ENCODE measurements around the gene ARID1B. TPM values are rescaled to one million over a fixed set of nuclear protein-coding genes. Genes with fewer than 3 reads are reported as not detected.

Gene ARID1B
- 8.3 and 18.2 TPM in 2 replicates for total RNA-seq (2014; rRNA removed; shearing (Covaris generic))

DNA sequence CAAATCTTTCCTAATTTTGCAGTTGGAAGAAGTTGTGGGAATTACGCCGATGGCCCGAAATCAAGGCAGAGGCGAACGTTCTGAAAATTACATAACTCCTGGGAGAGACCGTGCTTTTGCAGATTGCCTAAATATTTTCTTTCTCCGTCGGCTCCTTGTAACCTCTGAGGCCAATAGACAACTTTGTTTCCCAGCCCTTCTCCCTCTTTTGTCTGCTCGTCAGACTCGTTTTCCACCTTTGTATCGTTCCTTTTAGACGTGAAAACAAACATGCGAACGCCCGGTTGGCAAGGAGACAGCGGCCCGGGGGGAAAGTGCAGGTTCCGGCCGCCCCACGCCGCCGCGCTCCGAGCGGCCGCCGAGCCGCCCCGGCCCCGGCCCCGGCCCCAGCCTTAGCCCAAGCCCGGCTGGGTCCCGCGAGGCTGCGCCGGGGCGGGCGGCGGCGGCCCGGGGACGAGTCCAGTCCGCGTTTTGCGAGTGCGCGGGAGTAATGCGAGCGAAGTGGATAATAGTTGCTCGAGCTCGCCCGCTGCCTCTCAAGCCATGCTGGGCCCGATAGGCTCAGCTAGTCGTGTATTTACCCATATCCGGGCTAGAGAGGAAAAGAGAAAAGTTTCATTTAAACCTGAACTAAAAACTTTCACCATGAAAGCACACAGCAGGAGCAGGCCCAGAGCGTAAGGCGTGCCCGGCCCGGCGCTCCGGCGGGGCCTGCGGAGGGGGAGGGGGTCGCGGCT lies at the start of gene ARID1B:
ARID1B (plus strand) TSS at position 539 of the 737 bp plus-strand sequence. CDS start 303 bp downstream, outside the sequence.
- peak; percentile 84 for DNase-seq (ENCODE audit: low read depth)

DNA sequence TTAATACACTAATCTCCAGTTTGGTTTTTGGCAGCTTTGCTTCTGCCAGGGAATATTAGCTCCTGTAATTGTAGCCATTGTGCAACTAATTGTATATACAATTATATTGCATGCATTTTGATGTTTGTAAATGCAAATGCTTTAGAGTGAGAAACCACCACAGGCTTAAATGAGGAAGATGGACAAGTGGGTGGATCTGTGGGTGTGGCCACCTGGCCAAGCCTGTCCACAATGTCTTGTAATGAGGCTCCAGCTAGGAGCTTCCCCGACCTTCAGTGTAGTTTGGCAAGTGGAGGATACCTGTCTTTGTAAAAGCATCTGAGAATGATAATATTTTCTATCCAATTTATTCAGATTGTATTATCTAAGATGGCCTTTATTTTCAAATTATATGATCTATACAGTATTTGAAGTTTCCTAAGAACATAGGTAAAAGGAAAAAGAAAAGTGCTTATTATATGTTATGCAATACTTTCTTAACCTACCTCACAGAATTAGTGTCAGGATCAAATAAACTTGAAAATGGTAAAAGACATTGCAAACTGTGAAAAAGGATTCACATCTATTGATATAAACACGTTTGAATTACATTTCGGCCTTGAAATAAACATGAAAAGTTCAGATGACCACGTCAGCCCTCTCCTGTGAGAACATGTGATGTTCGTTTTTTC lies 49.3 kb upstream of the ARID1B start:
- DNase-seq (ENCODE audit: low read depth): no peak

- peak; percentile 89 for DNase-seq (ENCODE audit: low read depth)
These were observed 47.9 kb upstream of the ARID1B start for GRCh38 chr6:156729248-156729647.

DNA sequence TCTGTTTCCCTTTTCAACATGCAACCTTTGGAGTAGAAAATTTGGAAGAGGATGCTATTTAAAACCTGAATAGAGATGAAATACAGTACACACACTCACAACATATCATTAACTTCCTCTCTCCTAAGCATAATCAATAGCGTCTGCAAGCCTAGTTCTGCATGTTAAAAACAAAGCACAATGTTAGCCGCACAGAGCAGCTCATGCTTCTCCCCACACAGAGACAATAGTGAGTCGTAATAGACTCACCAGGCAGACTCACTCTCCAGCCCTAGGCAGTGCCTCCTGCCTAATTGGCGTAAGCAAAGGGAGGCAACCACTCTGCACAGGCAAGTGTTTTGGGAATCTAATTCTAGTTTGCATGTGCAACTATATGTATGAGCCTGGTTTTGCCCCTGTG lies 45.8 kb upstream of the ARID1B start:
- peak; percentile 61 for DNase-seq (ENCODE audit: low read depth)

GRCh38 chr6:156735751-156736150 lies 41.4 kb upstream of the ARID1B start:
- DNase-seq (ENCODE audit: low read depth): no peak

- DNase-seq (ENCODE audit: low read depth): no peak
These were observed 36.6 kb upstream of the ARID1B start for GRCh38 chr6:156740604-156741003.

DNA sequence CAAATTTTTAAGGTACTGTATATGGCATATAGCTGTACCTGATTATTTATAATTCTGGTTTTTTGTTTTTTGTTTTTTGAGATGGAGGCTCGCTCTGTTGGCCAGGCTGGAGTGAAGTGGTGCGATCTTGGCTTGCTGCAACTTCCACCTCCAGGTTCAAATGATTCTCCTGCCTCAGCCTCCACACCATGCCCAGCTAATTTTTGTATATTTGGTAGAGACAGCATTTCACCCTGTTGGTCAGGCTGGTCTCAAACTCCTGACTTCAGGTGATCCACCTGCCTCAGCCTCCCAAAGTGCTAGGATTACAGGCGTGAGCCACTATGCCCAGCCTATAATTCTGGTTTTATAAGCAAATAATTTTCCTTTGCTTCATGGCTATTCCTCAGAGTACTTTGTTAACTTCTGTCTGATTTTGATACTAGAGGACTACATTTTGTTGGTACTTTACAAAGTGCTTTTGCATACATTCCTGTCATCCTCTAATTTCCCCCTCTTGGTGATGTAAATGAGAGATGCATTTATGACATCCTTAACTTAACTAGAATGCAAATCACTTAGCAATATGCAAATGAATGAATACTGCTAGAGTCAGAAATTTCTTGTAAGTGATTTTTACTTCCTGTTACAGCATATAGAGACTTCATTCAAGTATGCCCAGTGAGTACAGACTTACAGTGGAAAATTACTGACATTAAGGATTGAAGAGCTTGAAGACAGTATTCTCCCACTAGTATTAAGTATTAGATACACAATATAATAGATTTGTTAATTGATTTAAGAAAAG lies 35.7 kb upstream of the ARID1B start:
- no peak for DNase-seq (ENCODE audit: low read depth)

GRCh38 chr6:156747715-156748114 lies 29.5 kb upstream of the ARID1B start:
- DNase-seq (ENCODE audit: low read depth): no peak

DNA sequence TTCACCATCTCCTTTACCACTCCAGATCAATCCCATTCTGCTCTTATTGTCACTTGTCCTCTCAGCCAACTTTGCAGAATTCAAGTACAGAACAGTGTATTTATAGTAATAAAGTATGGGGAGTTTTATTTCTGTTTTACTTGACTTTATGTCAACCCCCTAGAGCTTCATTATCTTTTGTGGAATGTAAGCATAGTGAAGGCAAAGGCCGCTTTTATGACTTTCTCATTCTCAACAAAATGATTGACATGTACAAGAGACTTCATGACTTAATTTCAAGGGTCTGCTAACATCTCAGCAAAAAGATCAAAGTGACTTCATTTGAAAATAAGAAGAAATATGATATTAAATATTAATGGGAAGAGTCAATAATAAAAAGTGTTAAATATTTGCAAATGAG lies 28.7 kb upstream of the ARID1B start:
- no peak for DNase-seq (ENCODE audit: low read depth)

- no peak for DNase-seq (ENCODE audit: low read depth)
These were observed 24.4 kb upstream of the ARID1B start for GRCh38 chr6:156752666-156753301.

GRCh38 chr6:156756630-156757610 lies 20.3 kb upstream of the ARID1B start:
- DNase-seq (ENCODE audit: low read depth): no peak

- no peak for DNase-seq (ENCODE audit: low read depth)
These were observed 19.3 kb upstream of the ARID1B start for GRCh38 chr6:156757849-156758248.

DNA sequence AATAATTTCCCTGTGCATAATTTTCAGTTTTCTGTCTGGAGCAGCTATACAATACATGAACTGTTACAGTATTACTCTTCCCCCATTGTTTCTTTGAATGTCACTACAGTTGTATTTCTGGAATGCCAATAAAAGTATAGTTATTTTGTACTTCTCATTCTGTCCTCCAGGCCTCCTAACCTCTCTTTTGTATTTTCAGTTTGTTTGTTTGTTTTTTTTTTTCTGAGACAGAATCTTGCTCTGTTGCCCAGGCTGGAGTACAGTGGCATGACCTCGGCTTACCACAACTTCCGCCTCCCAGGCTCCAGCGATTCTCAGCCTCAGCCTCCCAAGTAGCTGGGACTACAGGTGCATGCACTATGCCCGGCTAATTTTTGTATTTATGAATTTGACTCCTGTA lies 16.8 kb upstream of the ARID1B start:
- peak; percentile 70 for DNase-seq (ENCODE audit: low read depth)

- DNase-seq (ENCODE audit: low read depth): no peak
These were observed 14.6 kb upstream of the ARID1B start for GRCh38 chr6:156762547-156762946.

DNA sequence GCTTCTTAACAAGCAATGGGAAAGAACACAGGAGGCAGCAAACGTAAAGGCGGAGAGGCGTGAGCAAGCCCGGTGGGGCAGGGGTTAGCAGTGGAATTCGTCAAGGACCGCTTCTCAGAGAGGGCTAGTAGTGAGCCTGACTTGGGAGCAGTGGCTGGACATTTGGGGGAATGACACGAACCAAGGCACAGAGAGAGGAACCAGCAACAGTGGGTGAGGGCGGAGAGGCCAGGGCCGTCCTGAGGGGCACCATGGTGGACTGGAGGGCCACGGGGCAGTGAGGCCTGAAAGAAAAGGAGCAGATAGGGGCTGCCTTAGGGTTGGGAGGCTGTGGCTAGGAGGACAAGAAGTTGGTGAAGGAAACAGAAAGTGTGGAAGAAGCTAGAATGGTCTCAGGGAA lies 12.1 kb upstream of the ARID1B start:
- DNase-seq (ENCODE audit: low read depth): no peak

DNA sequence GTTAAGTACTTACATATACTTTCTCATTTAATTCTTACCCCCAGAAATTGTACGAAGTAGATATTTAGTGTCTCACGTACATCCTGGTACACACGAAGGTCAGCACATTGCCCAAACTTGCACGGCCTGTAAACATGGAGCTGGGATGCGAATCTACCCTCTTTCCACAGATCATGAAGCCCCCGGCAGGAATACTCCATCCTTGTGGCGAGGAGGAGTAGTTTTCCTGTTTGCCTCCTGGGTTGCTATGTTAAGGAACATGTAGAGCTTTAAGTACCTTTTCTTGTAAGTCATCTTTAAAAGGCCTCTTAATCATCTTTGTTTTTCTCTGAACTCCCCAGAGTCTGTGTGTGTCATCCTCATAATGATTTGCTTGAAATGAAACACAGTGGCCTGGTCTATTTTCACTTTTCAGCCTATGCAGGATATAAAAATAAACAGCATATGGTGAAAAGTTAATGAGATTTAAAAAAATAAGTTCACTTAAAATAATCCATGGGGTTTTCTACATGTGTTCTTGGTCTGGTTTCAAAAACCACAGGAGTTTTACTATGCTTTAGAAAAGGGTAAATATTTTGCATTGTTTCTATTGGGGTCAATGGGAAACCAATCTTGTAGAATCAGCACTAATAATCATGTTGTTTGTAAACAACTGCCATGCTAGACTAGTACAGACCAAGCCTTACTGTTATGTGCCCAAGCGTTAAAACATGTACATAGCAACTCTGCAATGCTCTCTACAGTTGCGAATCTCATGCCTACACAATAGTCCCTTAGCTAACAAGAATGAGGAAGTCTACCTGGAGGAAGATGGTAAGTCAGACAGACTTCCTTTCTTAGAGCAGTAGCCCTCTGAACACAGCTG lies 9.3 kb upstream of the ARID1B start:
- peak; percentile 23 for DNase-seq (ENCODE audit: low read depth)

- DNase-seq (ENCODE audit: low read depth): no peak
These were observed 6.1 kb upstream of the ARID1B start for GRCh38 chr6:156771047-156771446.

GRCh38 chr6:156771761-156772160 lies 5.4 kb upstream of the ARID1B start:
- DNase-seq (ENCODE audit: low read depth): no peak

GRCh38 chr6:156773476-156773875 lies 3.7 kb upstream of the ARID1B start:
- DNase-seq (ENCODE audit: low read depth): no peak
